T follicular helper cell (primary cell): ENCODE measurements around the gene DEFB108B.
"Not testable (repeated sequence)": the region's sequence is repeated elsewhere in the genome, so short reads cannot be mapped to it uniquely, and the experiment has no call there.

ENCODE experiments used
- DNase-seq: peaks from one replicate; pipeline ENCODE4 v3.0.0-alpha.2; 2020; ENCODE audit warnings: low read depth
- total RNA-seq, 2 experiments: gene quantifications; one replicate each; lab custom pipeline; 2026; lab: John Stamatoyannopoulos, UW

Gene DEFB108B, protein sequence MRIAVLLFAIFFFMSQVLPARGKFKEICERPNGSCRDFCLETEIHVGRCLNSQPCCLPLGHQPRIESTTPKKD
- total RNA-seq: 0 reads per million in 2 experiments

DNA sequence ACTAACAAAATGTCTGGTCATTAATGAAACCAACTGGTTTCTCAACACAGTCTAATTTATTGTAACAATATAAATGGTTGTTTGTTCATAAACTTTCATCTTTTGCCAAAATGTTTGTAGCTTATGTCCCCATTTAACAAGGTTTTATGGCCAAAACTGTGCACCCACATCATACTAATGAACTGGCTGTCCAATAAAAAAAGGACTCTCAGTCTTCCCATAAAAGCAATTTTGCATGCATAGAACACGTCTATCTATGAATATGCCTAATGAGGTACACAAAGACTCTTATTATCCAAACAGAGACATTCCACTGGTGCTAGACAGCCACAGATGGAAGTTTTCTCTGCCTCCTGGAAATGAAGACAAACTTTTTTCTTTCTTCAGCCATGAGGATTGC is at the start of gene DEFB108B:
Gene DEFB108B, plus strand, starts transcription at position 390 of the 400 bp plus-strand sequence. Its CDS starts 0 bp downstream, at position 390.
- DNase-seq: not testable (repeated sequence)

DNA sequence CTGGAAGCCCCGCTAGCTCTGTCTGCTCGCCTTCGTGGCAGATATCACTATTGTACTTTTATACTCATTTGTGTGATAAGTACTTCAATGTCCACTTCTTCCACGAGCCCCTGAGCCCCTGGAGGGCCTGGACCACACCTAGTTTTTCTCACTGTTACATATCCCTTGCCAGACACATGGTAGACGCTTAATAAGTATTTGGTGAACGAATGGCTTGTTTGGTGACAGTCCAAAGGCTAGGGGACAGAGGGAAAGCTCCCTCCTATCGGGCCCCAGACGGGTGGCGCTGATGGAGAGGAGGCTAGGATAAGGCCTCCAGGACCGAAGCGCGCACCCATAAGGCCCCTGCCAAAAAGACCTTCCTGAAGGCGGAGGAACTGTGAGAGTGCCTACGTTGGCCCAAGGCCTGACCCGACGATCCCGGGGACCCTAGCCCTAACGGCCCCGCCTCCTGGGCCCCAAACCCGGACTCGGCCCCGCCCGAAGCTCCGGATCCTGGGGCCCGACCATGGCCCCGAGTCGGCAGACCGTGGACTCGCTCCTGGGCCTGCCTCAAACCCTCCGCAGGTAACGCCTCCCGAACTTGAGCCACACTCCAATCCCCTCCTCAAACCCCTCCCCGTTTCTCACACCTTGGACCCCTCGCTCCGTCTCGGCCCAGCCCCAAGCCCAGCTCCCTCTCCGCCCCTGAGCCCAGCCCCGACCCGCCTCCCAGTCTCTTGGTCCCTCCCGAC is 46.7 kb upstream of the DEFB108B start:
- not testable (repeated sequence) for DNase-seq

DNA sequence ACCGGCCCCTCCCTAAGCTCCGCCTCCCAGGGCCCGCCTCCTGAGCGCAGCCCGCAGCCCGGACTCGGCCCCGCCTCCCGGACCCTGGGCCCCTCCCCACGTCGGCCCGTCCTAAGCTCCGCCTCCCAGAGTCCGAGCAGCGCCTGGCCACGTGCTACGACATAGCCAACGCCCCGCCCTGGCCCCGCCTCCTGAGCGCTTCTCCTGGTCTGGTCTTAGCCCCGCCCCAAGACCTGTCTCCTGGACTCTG is 46.2 kb upstream of the DEFB108B start:
- DNase-seq: peak; percentile 96

DNA sequence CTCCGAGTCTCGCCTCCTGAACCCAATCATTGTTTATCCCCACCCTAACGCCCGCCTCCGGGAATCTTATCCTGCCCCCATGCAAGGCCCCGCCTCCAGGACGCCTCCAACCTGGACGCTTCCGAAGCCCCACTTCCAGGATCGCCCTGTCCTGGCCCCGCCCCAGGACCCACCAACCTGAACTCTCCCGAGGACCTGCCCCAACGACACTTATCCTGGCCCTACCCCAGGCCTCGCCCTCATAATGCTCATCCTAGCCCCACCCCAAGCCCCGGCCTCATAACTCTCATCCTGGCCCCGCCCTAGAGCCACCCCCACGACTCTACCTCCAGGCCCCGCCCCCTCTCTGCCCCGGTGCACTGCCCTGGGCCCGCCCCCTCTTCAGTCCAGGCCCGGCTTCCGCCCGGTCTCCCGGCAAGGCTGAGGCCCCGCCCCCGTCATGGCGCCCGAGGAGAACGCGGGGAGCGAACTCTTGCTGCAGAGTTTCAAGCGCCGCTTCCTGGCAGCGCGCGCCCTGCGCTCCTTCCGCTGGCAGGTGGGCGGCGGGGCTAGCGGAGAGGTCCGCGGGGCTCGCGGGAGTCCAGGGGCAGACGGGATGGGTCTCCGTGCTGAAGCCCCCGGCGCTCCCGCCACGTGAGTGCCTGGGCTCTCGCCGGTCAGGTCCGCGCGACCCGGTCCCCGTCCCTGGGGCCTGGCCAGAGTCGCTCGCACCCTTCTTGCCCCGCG is 45.7 kb upstream of the DEFB108B start:
- peak; percentile 94 for DNase-seq

DNA sequence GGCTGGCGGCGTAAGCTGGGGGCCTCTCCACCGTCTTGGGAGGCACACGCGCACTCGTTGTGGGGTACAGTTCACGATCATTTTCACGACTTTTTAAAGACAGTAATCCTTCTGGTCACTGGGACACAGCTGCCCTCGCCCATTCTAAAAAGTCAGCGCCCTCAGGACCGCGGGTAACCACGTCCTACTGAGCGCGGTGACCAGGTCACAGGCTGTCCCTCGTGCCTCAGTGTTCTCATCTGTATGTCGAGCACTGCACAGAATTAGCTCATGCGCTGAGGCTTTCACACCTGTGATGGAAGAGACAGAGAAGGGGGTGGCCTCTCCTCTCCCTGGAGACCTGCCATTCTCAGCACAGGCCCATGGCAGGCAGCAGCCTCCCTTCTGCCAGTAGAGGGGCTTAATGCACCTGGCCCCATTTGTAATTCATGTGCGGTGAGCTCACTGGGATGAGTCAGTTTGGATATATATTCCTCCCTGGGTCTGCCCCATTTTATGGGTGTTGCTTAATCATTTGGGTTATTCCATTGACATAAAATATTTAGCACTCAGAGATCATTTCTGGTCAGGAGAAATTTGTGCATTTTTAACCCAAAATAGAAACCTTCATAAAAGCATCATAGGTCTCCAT is 45.1 kb upstream of the DEFB108B start:
- DNase-seq: peak; percentile 8

DNA sequence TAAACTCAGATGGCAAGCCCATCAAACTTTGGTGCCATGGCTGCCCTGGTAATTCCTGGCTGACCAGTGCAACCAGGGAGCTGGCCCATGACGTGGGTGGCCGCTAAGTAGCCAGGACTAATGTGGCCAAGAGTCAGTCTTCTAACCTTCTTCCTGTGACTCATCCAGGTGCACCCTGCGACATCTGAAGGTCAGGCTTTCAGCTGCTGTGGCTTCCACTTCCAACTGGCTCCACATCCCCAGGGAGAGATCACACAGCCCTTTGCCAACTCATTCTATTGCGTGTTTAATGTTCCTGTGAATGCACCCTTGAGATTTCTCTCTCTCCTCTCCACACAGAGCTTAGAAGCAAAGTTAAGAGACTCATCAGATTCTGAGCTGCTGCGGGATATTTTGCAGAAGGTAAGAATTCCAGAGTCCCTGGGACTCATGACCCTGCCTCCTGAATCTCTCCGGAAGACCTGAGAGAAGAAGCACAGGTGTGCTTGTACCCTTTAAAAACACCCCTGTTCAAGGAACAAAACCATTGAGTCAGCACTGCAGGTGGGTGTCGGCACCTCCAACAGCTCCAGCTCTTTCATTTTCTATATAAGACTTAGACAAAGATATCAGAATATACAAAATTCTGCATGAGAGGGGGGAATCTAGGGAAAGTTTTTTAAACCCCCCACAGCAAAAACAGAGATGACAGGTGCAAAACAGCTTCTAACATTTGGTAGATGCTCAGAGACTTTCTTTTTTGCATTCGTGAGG is 43.4 kb upstream of the DEFB108B start:
- not testable (repeated sequence) for DNase-seq

DNA sequence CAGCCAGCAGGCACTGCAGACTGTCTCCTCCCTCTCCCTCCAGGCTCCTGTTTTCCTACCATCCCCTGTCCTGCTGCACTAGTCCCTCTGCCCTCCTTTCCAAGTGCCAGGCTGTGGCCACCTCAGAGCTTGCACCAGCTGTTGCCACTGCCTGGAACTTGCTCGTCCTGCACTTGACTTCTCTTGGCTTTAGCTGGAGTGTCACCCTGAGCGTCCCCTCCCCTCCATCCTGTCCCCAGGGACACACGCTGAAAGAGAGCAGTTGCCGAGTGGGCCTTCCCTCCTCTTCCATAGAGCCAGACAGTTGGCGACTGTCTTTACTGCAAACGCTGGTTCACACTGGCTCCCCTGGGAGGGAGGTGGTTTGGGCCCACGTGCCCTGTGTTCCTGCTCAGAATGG is 41.9 kb upstream of the DEFB108B start:
- DNase-seq: not testable (repeated sequence)

DNA sequence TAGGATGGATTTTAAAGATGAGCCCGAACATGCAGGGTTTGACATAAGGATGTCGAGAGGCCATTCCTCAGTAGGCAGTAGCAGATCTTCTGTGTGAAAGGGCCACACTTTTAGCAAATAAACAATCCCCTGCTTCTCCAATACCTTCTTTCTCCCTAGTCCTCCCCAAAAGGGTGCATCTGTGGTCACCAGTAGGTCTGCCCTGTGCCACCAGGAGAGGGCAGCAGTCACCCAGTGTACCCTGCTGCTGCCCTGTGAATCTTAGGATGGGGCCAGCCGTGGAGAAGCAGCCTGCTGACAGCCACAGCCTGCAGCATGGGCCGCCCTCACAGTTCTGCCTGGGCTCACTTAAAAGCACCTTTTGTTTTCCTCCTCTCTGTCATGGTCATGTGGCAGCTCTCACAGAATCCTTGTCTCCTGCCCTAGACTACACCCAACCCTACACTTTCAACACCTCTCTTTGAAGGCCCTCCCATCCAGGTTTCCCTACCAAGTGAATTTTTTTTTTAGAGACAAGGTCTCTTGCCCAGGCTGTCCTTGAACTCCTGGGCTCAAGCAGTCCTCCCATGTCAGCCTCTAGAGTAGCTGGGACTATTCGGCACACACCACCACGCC is 40.3 kb upstream of the DEFB108B start:
- peak; percentile 42 for DNase-seq

DNA sequence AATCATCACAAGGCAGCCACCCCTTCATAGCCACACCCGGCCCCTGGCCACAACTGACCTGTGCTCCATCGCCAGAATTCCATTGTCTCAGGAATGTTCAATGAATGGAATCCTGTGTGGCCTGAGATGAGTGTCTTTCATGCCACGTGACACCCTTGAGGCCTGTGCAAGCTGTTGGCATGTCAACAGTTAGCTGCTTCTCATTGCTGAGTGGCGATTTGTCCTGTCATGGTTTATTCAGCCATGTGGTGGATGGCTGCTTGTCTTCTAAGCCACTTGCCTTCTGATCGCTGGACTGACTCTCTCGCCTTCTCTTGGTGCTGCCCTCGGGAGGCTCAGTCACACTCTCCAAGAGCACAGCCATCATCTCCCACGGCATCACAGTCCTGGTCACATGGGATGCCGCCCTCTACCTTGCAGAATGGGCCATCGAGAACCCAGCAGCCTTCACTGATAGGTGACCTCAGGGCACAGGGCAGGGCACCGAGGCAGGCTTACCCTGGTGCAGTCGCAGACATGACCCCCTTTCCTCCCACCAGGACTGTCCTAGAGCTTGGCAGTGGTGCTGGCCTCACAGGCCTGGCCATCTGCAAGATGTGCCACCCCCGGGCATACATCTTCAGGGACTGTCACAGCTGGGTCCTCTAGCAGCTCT is 38.5 kb upstream of the DEFB108B start:
- DNase-seq: not testable (repeated sequence)

DNA sequence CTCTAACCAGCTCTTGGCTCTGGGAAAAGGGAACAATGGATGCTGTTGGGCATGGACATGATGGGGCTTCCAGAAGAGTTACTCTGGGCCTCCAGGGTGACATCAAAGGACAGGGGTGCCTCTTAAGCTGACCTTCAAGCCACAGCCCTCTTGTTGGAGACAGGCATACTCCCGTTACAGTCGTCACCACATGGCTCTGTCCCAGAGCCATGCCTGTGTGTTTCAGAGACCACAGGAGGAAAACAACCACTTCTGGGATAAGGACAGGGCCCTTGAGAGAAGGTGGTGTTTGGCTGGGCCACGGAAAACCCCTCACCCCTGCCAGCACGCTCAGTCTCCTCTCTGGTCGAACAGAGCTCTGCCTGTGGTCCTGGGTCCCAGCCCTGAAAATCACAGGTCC is 37.8 kb upstream of the DEFB108B start:
- not testable (repeated sequence) for DNase-seq

DNA sequence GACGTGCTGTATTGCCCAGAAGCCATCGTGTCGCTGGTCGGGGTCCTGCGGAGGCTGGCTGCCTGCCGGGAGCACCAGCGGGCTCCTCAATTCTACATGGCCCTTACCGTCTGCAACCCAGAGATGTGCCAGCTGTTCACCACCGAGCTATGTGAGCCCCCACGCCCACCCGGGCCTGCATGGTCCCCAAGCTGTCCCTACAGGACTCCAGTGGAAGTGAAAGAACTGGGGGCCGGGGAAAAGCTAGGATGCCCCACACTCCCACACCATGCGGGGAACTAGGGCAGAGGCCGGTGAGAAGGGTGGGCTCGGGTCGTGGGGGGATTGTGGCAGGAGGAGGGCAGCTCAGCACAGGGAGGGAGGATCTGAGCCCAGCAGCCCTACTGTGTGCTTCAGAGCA is 37.0 kb upstream of the DEFB108B start:
- DNase-seq: not testable (repeated sequence)

DNA sequence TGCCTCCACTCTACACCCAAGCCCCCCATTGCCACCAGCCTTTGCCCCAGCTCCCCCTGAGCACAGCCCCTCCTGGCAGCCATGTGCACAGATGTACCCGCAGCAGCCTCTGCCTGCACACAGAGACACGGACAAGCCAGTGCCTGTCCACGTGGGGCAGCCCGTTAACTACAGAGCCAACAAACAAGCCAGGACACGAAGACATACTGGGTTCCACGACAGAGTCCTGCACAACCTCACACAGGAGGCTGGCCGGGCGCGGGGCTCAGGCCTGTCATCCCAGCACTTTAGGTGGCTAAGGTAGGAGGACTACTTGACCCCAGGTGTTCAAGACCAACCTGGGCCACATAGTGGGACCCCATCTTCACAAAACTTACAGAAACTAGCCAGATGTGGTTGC is 36.2 kb upstream of the DEFB108B start:
- DNase-seq: not testable (repeated sequence)

DNA sequence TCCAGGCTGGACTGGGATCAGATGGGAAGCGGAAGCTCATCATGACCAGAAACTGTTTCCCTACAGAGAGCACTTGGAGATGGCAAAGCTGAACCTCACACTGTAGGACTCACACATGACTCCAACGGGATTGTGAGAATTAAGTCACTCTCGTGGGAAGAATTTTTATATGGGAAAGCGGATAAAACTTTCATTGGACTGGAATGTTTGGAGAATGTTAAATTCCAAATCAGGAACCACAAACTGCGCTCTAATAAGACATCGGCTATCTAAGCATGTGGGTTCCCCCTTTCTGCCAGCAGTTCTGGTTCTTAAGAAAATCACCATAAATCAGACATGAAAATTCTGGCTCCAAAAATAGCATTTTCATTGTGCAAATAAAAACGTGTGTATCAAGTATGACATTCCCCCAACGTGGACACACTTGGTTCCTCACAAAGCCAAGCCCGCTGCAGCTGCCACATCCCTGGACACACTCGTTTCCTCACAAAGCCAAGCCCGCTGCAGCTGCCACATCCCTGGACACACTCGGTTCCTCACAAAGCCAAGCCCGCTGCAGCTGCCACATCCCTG is 33.4 kb upstream of the DEFB108B start:
- not testable (repeated sequence) for DNase-seq

DNA sequence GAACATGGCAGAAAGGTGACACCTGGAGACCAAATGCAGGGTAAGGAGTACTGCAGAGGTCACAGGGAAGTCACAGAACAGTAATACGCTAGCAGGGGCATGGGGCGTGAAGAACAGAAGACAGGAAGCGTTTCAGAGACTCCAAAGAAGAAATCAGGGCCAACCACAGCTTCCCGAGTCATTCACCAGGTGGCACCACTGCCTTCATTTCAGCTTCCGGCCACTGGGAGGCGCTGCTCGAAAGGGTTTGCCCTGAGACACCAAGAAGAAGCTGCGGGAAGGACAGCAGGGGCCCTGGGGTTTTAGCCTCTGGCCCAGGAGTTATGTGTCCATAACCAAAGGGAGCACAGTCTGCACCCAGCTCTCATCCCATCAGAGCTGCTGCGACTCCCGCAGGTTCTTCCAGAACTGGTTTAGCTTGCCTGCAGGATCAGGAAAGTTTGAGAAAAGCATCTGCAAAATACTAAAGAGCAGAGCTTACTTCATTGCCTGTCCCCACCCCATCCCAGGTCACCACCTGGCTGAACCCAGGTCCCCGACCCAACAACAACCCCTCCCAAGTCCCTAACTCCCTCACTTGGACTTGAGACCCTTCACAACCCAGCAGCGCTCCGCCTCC is 32.6 kb upstream of the DEFB108B start:
- peak; percentile 79 for DNase-seq

DNA sequence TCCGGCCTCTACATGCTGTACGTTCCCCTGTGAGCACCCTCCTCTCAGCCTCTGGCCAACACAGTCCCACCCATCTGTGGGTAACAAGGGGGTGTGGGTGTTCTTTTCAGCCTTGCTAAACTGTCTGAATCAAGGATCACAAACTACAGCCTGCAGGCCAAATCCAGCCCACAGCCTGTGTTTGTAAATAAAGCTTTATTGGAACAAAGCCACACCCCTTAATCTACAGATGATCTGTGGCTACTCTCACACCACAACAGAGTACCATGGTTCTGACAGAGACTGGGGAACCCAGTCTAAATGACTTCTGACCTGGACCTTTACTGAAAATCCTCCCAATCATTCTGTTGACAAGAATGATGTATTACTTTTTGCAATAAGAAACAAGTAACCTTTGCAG is 32.0 kb upstream of the DEFB108B start:
- DNase-seq: not testable (repeated sequence)

DNA sequence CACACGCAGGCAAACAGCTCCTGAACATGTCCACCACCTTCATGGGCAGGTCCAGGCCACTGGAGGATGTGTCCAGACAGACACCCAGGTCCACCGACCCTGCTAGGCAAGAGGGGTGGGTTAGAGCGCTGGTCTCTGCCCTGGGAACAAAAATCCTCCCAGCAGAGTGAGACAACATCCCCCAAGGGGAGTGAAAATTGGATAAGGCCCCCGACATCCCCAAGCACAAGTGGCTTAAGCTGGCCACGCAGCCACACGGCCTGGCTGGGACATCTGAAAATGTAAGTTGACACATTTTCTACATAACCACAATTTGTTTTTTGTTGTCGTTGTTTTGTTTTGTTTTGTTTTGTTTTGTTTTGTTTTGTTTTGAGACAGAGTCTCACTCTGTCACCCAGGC is 30.1 kb upstream of the DEFB108B start:
- DNase-seq: not testable (repeated sequence)

DNA sequence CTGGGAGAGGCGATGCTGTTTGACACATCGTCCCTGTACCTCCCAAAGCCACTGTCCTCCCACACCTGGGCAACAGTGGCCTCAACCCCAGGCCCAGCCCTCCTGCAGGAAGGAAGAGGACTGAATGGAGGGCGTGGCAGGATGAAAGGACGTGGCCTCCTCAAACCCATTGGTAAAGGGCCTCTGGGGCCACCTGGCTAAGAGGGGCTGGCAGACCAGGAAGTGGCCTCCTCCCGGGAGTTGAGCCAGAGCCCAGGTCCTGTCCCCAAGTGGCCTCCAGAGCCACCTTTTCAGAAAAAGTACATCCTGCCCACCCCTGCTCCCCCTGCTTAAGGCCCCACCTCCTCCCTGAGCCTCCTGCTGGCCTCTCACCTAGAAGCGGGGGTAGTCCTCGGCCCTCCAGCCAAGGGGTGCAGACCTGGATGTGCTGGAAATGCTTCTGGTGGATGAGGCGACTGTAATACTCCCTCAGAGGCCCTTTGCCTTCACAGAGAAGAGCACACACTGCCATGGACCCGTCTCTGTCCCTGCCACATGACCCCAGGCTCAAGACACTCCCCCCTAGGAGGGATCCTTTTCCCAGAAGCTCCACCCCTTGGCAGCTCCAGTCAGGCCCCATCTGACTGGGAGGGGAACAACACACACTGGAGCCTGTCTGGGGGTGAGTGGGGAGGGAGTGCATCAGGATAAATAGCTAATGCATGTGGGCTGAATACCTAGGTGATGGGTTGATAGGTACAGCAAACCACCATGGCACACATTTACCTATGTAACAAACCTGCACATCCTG is 28.6 kb upstream of the DEFB108B start:
- not testable (repeated sequence) for DNase-seq

DNA sequence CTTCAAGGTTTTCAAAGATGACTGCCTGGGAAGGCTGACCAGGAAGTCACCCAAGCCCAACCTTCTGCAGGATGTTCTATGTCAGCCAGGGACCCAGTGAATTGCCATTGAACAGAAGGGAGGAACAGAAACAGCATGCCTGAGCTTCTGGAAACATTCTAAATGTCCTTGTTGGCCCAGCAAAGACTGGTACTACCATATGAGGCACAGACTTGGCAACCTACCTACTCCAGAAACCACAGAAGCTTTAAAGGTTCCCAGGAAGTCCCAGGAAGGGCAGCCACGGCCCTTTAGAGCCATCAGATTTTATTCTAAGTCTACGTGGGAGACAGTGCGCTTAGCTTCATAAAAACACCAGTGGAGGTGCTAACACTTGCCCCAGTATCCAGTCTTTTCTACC is 20.5 kb upstream of the DEFB108B start:
- not testable (repeated sequence) for DNase-seq
